Ammon's horn (tissue), 1 donor: Measurements from ENCODE around the gene FIBCD1.
A peak's percentile ranks its signal among the peaks of the same experiment; 100 is the strongest.

ENCODE experiments used
- DNase-seq: peaks from one replicate; pipeline ENCODE4 v3.0.0-alpha.2; 2016; ENCODE audit warnings: low spot score

FIBCD1 gene

GRCh38 chr9:130879863-130880411 is 59.1 kb downstream of the FIBCD1 start:
- no peak for DNase-seq

- DNase-seq: no peak
These were observed 60.8 kb downstream of the FIBCD1 start for GRCh38 chr9:130878295-130878694.

- DNase-seq: no peak
These were observed 61.7 kb downstream of the FIBCD1 start for GRCh38 chr9:130877300-130877699.

DNA sequence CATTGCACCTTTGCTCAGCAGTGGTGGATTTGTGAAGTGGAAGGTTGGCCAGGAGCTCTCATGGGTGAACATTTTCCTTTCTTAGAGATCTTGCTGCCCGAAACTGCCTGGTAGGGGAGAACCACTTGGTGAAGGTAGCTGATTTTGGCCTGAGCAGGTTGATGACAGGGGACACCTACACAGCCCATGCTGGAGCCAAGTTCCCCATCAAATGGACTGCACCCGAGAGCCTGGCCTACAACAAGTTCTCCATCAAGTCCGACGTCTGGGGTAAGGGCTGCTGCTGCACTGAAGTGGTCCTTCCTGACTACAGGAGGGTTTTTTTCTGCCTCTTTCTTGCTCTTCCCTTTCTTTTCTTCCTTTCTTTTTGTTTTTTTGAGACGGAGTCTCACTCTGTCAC is 64.3 kb downstream of the FIBCD1 start:
- no peak for DNase-seq

DNA sequence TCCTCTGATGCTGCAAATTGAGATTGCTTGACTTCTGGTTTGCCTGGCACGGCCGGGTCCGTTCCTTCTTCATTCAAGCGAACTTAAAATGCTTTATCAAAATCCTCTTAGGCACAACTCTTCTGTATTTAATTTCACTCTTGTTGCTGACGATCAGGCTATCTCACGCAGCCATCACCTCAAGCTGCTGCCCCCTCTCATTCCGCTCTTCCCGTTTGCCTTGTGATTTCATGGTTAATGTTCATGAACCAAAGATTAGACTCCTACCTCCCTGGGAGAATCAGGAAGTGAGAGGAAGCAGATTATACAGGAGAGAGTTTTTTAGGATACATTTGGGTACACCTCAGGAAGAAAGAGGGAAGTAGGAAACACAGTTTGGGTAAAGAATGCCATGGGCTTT is 65.1 kb downstream of the FIBCD1 start:
- DNase-seq: no peak

GRCh38 chr9:130872912-130873503 is 66.0 kb downstream of the FIBCD1 start:
- DNase-seq: peak; percentile 79

- no peak for DNase-seq
These were observed 66.5 kb downstream of the FIBCD1 start for GRCh38 chr9:130872508-130872907.

GRCh38 chr9:130872093-130872492 is 67.0 kb downstream of the FIBCD1 start:
- DNase-seq: no peak

- no peak for DNase-seq
These were observed 67.5 kb downstream of the FIBCD1 start for GRCh38 chr9:130871395-130872062.

DNA sequence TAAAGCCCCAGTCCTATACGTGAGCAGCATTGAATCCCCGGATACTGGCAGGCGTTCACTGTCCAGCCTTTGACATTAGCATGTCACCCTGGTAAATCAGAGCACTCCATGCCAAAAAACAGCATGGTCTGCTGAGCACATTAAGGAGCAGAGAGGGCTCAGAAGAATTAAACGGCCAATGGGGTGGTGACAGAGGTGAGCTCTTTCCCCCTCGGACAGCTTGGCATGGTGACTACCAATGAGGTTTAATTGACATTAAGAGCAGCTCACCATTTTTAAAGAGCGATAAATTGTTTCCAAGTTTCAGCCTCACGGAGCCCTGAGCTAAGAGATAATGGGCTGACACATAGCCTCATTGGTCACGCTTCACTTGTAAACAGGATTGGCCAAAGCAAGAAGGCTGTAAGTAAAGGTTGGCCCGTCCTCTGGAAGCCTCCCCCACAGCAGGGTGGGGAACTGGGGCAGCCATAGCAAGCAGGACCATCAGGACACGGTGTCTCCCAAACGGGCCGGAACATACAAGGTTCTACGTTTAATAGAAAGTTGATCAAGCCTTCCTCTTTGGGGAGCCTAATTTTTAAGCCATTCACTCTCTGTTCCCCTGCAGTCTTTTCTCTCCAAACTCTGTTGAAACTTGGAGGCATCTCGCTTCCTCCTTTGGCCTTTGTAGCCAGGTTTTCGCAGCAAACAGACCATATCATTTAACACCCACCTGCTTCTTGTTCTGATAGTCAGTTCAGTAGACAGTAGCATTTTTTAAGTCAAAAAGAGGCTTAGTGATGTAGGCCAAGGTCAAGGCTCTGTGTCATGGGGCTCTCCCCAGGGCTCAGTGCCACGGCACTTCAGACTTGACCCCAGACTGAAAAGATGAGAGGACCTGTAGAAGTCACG is 68.3 kb downstream of the FIBCD1 start:
- peak; percentile 29 for DNase-seq

DNA sequence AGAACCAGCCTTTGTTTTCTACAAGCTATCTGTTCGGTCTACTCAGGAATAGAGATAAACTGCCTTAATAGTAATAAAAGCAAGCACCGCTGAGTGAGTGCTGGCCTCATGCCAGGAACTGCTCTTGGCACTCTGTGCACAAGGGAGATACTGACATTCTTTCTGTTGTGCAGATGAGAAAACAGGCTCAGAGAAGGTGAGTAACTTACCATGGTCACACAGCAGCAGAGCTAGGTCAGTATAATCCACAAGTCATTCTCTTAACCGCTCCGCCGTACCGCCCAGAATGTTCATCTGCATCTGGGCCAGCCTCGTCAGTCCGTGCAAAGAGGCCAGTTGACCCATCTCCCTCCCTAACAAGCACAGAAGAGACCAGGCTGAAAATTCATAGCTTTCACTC is 69.8 kb downstream of the FIBCD1 start:
- peak; percentile 44 for DNase-seq

DNA sequence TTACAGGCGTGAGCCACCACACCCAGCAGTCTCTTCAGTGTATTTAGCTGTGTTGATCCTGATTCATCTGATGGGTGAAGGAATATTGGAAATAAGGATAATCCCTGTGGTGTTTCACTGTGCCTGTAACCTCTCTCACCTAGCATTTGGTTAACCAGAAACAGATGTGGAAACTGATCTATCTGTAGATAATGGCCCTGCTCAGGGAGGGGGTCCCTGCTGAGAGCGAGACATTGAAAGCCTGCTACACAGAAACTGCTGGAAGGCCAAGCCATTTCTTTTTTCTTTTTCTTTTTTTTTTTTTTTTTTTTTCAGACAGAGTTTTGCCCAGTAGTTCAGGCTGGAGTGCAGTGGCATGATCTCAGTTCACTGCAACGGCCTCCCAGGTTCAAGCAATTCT is 70.8 kb downstream of the FIBCD1 start:
- no peak for DNase-seq

- DNase-seq: no peak
These were observed 71.5 kb downstream of the FIBCD1 start for GRCh38 chr9:130867556-130867955.

GRCh38 chr9:130866474-130866965 is 72.5 kb downstream of the FIBCD1 start:
- DNase-seq: peak; percentile 74

GRCh38 chr9:130865921-130866320 is 73.1 kb downstream of the FIBCD1 start:
- DNase-seq: no peak

- DNase-seq: no peak
These were observed 74.5 kb downstream of the FIBCD1 start for GRCh38 chr9:130864541-130864940.

DNA sequence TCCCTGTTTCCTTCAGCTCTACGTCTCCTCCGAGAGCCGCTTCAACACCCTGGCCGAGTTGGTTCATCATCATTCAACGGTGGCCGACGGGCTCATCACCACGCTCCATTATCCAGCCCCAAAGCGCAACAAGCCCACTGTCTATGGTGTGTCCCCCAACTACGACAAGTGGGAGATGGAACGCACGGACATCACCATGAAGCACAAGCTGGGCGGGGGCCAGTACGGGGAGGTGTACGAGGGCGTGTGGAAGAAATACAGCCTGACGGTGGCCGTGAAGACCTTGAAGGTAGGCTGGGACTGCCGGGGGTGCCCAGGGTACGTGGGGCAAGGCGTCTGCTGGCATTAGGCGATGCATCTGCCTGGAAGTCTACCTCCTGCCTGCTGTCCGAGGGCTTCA is 76.3 kb downstream of the FIBCD1 start:
- no peak for DNase-seq

DNA sequence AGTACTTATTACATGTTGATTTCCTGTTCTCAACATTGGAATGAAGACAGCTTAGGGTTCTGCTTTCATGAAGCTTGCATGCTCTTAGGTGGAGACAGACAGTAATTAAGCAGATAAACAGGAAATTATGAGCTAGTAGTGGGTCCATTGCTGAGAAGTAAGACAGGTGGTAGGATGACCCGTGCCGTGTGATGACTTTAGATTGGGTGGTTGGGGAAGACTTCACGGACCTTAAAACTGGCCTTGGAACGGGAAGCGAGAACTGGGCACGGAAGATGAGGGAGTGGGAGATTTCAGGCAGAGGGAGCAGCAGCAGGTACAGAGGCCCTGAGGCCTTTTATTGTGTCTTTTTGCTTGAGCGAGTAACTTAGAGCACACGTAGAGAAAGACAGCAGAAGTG is 76.8 kb downstream of the FIBCD1 start:
- DNase-seq: no peak

DNA sequence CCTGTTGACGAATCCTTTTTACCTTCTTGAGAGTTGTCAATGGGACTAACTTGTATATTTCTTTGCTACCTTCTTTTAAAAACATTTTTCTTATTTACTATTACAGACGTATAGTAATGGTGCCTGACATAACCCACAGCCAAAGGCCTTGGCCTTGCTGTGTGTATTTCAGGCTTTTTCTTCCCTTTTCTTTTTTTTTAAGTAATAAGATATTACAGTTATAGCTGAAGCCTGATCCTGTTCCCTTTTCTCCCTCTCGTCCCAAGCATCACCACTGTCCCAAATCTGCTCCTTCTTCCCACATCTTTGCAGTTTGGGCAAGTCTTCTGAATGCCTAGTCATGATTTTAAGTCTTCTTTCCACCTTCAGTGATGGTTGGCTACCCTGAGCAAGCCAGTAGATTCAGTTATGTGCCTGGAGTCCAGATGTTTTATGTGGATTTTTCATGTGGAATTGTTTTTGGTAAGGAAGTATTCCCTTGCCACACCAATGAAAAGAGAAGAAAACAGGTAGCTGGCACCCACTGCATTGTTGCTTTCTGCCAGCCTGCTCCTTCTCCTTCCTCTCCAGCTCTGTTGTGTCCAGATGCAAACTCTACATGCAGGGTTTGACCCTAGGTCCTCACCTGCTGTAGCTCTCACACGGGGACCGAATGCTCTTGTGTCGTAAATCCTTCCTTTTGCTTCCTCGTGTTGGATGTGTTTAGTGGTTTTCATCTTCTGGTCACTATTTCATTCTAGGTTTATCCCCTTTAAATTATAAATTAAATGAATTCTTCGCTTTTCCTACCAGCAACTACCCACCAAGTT is 77.5 kb downstream of the FIBCD1 start:
- no peak for DNase-seq

GRCh38 chr9:130860458-130861316 is 78.4 kb downstream of the FIBCD1 start:
- DNase-seq: peak; percentile 78
